H9 (cell line): ENCODE results near the gene PXDN. TPM values are rescaled to one million over a fixed set of nuclear protein-coding genes. Genes with fewer than 3 reads are reported as not detected.

ENCODE experiments used
- DNase-seq: peaks from one replicate; pipeline ENCODE4 v3.0.0-alpha.2; 2017
- H2AFZ ChIP-seq: one replicate; pipeline ENCODE4 v1.6.1; 2013; ENCODE audit warnings: mild to moderate bottlenecking, low read length, control low read depth, moderate library complexity
- H2AK5ac ChIP-seq: 2 replicates; pipeline ENCODE4 v1.6.1; 2013; ENCODE audit warnings: low read length, control low read depth, mixed read lengths; ENCODE audit not compliant: insufficient read length
- H2BK120ac ChIP-seq: one replicate; pipeline ENCODE4 v1.6.1; 2013; ENCODE audit warnings: low read depth, mild to moderate bottlenecking, low read length, control low read depth, inconsistent platforms; ENCODE audit not compliant: poor library complexity, severe bottlenecking
- H2BK12ac ChIP-seq: 2 replicates; pipeline ENCODE4 v1.6.1; 2013; ENCODE audit warnings: low read length, control low read depth, mixed read lengths, low read depth; ENCODE audit not compliant: insufficient read length
- H2BK15ac ChIP-seq: 2 replicates; pipeline ENCODE4 v1.6.1; 2013; ENCODE audit warnings: low read depth, low read length, control low read depth
- H2BK20ac ChIP-seq: one replicate; pipeline ENCODE4 v1.6.1; 2013; ENCODE audit warnings: low read depth, mild to moderate bottlenecking, low read length, control low read depth, inconsistent platforms; ENCODE audit not compliant: poor library complexity, severe bottlenecking
- H2BK5ac ChIP-seq: 2 replicates; pipeline ENCODE4 v1.6.1; 2013; ENCODE audit warnings: low read length, control low read depth, mixed read lengths; ENCODE audit not compliant: insufficient read length
- H3K14ac ChIP-seq: 2 replicates; pipeline ENCODE4 v1.6.1; 2013; ENCODE audit warnings: low read length, control low read depth; ENCODE audit not compliant: insufficient read depth
- H3K18ac ChIP-seq: 2 replicates; pipeline ENCODE4 v1.6.1; 2013; ENCODE audit warnings: low read depth, mild to moderate bottlenecking, mixed read lengths, low read length, control low read depth; ENCODE audit not compliant: insufficient read length
- H3K23ac ChIP-seq: 2 replicates; pipeline ENCODE4 v1.6.1; 2013; ENCODE audit warnings: low read length, control low read depth, mixed read lengths, low read depth; ENCODE audit not compliant: insufficient read length
- H3K23me2 ChIP-seq: 2 replicates; pipeline ENCODE4 v1.6.1; 2013; ENCODE audit warnings: low read depth, mild to moderate bottlenecking, mixed read lengths, low read length, control low read depth; ENCODE audit not compliant: insufficient read length, poor library complexity, severe bottlenecking
- H3K27ac ChIP-seq: 2 replicates; pipeline ENCODE4 v1.5.1; 2013; ENCODE audit warnings: low read length, control low read depth, mixed read lengths, low read depth; ENCODE audit not compliant: insufficient read length
- H3K27me3 ChIP-seq: 2 replicates; pipeline ENCODE4 v1.6.1; 2013; ENCODE audit warnings: low read length, control low read depth, inconsistent platforms; ENCODE audit not compliant: insufficient read depth
- H3K4ac ChIP-seq: 2 replicates; pipeline ENCODE4 v1.6.1; 2013; ENCODE audit warnings: low read depth, mild to moderate bottlenecking, control low read depth, inconsistent platforms, low read length, moderate library complexity
- H3K4me1 ChIP-seq: 2 replicates; pipeline ENCODE4 v1.6.1; 2013; ENCODE audit warnings: low read length, control low read depth, inconsistent platforms; ENCODE audit not compliant: insufficient read depth
- H3K4me2 ChIP-seq: 2 replicates; pipeline ENCODE4 v1.6.1; 2013; ENCODE audit warnings: low read length, control low read depth, mixed read lengths; ENCODE audit not compliant: insufficient read length, insufficient read depth
- H3K56ac ChIP-seq: 2 replicates; pipeline ENCODE4 v1.6.1; 2013; ENCODE audit warnings: low read depth, mild to moderate bottlenecking, mixed read lengths, low read length, control low read depth; ENCODE audit not compliant: insufficient read length
- H3K79me1 ChIP-seq: 2 replicates; pipeline ENCODE4 v1.6.1; 2013; ENCODE audit warnings: low read depth, mild to moderate bottlenecking, moderate library complexity, low read length, control low read depth, inconsistent platforms; ENCODE audit not compliant: insufficient read depth, poor library complexity, severe bottlenecking
- H3K79me2 ChIP-seq: 2 replicates; pipeline ENCODE4 v1.6.1; 2013; ENCODE audit warnings: low read length, control low read depth, inconsistent platforms; ENCODE audit not compliant: insufficient read depth
- H3K9ac ChIP-seq: 2 replicates; pipeline ENCODE4 v1.6.1; 2013; ENCODE audit warnings: low read length, control low read depth, mixed read lengths; ENCODE audit not compliant: insufficient read length; ENCODE audit errors: extremely low read depth
- H3K9me3 ChIP-seq: one replicate; pipeline ENCODE4 v1.6.1; 2013; ENCODE audit warnings: low read depth, low read length, inconsistent platforms; ENCODE audit not compliant: control insufficient read depth
- H3T11ph ChIP-seq: one replicate; pipeline ENCODE4 v1.6.1; 2013; ENCODE audit warnings: mild to moderate bottlenecking, low read length, control low read depth, inconsistent platforms
- H4K20me1 ChIP-seq: one replicate; pipeline ENCODE4 v1.6.1; 2013; ENCODE audit not compliant: control insufficient read depth, insufficient read length, insufficient read depth
- H4K5ac ChIP-seq: 2 replicates; pipeline ENCODE4 v1.6.1; 2013; ENCODE audit warnings: low read depth, mild to moderate bottlenecking, mixed read lengths, low read length, control low read depth; ENCODE audit not compliant: insufficient read length
- H4K8ac ChIP-seq: replicated peaks from 2 replicates; pipeline ENCODE4 v1.6.1; 2013; ENCODE audit warnings: low read length, control low read depth, mixed read lengths, low read depth; ENCODE audit not compliant: insufficient read length
- H4K91ac ChIP-seq: 2 replicates; pipeline ENCODE4 v1.6.1; 2013; ENCODE audit warnings: low read depth, mild to moderate bottlenecking, moderate library complexity, mixed read lengths, low read length, control low read depth; ENCODE audit not compliant: insufficient read length
- H3K27ac Mint-ChIP-seq, 3 experiments: 2 replicates in 2 of 3; 3 replicates in 1 of 3; pipeline ENCODE4 v1.8.0; 2020 to 2021; ENCODE audit warnings: mixed read lengths in 3 of 3, mild to moderate bottlenecking in 1 of 3, moderate library complexity in 1 of 3
- H3K27me3 Mint-ChIP-seq: 2 replicates; pipeline ENCODE4 v1.8.0; 2021; ENCODE audit warnings: low read depth, mild to moderate bottlenecking, moderate library complexity, mixed read lengths
- H3K36me3 Mint-ChIP-seq, 3 experiments: 2 replicates in 2 of 3; 3 replicates in 1 of 3; pipeline ENCODE4 v1.8.0; 2020 to 2021; ENCODE audit warnings: low read depth in 3 of 3, mixed read lengths in 3 of 3; ENCODE audit not compliant: insufficient read depth in 1 of 3
- H3K4me1 Mint-ChIP-seq, 2 experiments: 2 replicates each; pipeline ENCODE4 v1.8.0; 2020; ENCODE audit warnings: mixed read lengths in 2 of 2
- H3K4me3 Mint-ChIP-seq, 2 experiments: 2 replicates in 1 of 2; 3 replicates in 1 of 2; pipeline ENCODE4 v1.8.0; 2020 to 2021; ENCODE audit warnings: mild to moderate bottlenecking in 2 of 2, mixed read lengths in 2 of 2, moderate library complexity in 1 of 2
- H3K9me3 Mint-ChIP-seq, 2 experiments: 2 replicates in 1 of 2; 3 replicates in 1 of 2; pipeline ENCODE4 v1.8.0; 2020; ENCODE audit warnings: mild to moderate bottlenecking in 2 of 2, mixed read lengths in 2 of 2, moderate library complexity in 1 of 2
- WGBS: extraction: QIAGEN DNeasy Blood & Tissue Kit; methylation state at CpG from one replicate; pipeline ENCODE4 v1.1.7; 2013; ENCODE audit warnings: missing lambda C conversion rate, low lambda C conversion rate, mixed read lengths; ENCODE audit not compliant: insufficient read length; ENCODE audit errors: extremely low coverage; 5-methylcytosine and 5-hydroxymethylcytosine counted together
- total RNA-seq: library from RNA; stranded (reverse); gene quantifications from 2 replicates; pipeline ENCODE4 v1.2.1, GENCODE V29; 2021
- TF ChIP-seq, protein P1 (sequence below): fragments of 200-600 bp; sonication (generic); conservative IDR thresholded peaks from 3 replicates; pipeline ENCODE4 v1.8.0; 2021; ENCODE audit warnings: antibody characterized with exemption, mild to moderate bottlenecking

PXDN gene
- total RNA-seq, 1 experiment from 2014 or later, result 146 TPM

DNA sequence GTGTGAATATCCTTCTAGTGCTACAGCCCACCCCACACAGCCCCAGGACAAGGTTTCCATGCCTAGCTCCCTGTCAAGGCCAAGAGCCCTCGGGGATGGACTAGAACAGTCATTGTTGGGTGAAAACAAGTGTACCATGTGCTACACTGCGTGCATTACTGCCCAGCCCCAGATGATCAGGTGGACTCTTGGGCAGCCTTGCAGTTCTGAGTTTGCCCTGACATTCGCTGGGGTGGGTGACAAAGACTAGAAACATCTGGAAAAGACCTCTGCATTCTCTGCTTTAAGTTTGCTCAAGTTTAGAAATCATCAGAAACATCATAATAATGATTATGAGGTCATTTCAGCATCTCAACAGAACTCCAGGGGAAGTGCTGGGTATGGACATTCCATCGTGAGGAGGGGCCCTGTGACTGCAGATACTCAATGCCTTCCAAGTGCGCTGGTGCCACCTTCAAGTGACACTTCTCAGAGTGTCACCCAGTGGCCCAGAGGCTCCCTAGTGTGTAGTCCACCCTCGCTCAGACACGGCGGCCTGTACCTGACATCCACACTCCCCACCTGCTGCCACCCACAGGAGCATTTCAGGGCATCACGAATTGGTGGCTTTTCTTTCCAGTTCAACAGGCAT is 5.3 kb upstream of the PXDN start:
- Histone ChIP-seq H3K23me2 (peaks cover 2% of the 10 kb centered on the region), H3K18ac (no peak overlapping the region), H3K4ac (no peak overlapping the region), H4K8ac (no peak overlapping the region), H3K23ac (no peak overlapping the region), H4K20me1 (no peaks in the 10 kb centered on the region), H3K9ac (no peak overlapping the region), H2BK5ac (no peak overlapping the region), H3K9me3 (peaks cover 6% of the 10 kb centered on the region), H3K79me2 (no peaks in the 10 kb centered on the region), H3K27ac (no peak overlapping the region), H3K14ac (no peak overlapping the region), H2BK20ac (no peak overlapping the region), H2BK15ac (no peak overlapping the region), H3K4me1 (no peaks in the 10 kb centered on the region), H2BK12ac (no peak overlapping the region), H2BK120ac (no peak overlapping the region), H2AFZ (no peak overlapping the region), H4K91ac (no peak overlapping the region), H3K56ac (no peak overlapping the region), H3K4me2 (no peak overlapping the region), H2AK5ac (no peak overlapping the region), H3K27me3 (no peaks in the 10 kb centered on the region), H3K79me1 (no peaks in the 10 kb centered on the region), H4K5ac (no peak overlapping the region), H3T11ph (no peak overlapping the region)
- peaks cover 13 to 19% of the 10 kb centered on the region in 2 experiments for H3K4me1 Mint-ChIP-seq
- WGBS, result no CpG with 5 or more reads among the region's 9 CpGs
- no peak overlapping the region for H3K4me3 Mint-ChIP-seq
- H3K27ac Mint-ChIP-seq, result no peak overlapping the region
- peaks cover 8 to 20% (median 14%) of the 10 kb centered on the region in 3 experiments for H3K36me3 Mint-ChIP-seq
- peaks cover 17 to 23% of the 10 kb centered on the region in 2 experiments for H3K9me3 Mint-ChIP-seq
- peaks cover 54% of the 10 kb centered on the region for H3K27me3 Mint-ChIP-seq
- TF ChIP-seq, protein P1, sequence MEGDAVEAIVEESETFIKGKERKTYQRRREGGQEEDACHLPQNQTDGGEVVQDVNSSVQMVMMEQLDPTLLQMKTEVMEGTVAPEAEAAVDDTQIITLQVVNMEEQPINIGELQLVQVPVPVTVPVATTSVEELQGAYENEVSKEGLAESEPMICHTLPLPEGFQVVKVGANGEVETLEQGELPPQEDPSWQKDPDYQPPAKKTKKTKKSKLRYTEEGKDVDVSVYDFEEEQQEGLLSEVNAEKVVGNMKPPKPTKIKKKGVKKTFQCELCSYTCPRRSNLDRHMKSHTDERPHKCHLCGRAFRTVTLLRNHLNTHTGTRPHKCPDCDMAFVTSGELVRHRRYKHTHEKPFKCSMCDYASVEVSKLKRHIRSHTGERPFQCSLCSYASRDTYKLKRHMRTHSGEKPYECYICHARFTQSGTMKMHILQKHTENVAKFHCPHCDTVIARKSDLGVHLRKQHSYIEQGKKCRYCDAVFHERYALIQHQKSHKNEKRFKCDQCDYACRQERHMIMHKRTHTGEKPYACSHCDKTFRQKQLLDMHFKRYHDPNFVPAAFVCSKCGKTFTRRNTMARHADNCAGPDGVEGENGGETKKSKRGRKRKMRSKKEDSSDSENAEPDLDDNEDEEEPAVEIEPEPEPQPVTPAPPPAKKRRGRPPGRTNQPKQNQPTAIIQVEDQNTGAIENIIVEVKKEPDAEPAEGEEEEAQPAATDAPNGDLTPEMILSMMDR, result no peak
- peak; percentile 14 for DNase-seq
